ENCODE data around the gene TRAPPC11.

DNA sequence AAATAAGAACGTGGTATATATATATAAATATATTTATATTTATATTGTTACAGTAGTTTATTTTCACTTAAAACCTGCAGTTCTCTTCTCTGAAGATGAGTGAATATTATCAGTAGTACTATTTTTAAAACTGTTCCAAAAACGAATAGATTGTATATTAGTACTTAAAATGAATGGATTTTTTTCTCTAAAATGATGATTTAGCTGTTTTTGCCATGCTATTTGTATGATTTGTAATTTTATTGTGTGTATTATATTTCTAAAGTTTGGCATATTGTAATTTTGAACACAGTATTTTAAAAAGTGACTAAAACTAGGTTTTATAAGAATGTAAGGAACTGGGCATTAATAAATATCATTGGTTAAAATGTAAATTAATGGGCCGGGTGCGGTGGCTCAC is 22.0 kb downstream of the TRAPPC11 start:
- TF ChIP-seq POLR2A (IDR thresholded peaks at IDR 0.05; ENCODE audit: low read depth, low read length) (no peak), TAF1 (IDR thresholded peaks at IDR 0.05; ENCODE audit: borderline replicate concordance, low read depth, low read length) (no peak), POLR2AphosphoS5 (IDR thresholded peaks at IDR 0.05; ENCODE audit: low read depth, low read length) (no peak)
